Measurements from ENCODE around the gene SCNN1A.

DNA sequence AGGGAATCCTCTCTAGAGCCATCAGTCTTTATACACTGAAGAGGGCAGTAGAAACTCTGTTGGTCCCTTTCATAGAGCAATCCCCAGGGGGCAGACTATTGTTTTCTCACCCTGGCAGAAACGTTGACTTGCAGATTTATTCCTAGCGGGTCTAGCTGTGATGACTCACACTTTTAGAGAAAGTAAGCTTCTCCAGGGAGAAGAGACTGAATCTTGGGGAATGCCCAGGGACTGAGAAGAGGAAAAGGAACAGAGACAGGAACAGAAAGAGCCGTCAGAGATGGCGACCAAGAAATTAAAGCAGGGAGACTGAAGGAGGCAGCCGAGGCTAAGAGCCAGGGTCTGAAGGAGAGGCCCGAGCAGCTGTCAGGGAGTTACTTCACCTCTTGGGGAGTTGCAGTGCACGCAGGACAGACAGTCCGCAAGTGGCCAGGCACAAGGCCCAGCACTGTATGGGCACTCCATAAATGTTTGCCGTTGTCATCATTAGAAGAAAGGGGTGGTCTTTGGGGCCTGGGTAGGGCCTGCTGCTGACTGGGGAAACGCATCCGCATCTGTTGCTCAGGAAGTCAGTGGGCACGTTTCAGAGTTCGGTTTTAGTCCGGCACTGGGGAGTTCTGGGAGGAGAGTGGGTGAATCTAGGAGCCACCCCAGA is 51.9 kb downstream of the SCNN1A start:
- peak in 1 of 4 donors; percentile 19 for TF ChIP-seq POLR2A (IDR thresholded peaks at IDR 0.05)
- TF ChIP-seq, protein P1, sequence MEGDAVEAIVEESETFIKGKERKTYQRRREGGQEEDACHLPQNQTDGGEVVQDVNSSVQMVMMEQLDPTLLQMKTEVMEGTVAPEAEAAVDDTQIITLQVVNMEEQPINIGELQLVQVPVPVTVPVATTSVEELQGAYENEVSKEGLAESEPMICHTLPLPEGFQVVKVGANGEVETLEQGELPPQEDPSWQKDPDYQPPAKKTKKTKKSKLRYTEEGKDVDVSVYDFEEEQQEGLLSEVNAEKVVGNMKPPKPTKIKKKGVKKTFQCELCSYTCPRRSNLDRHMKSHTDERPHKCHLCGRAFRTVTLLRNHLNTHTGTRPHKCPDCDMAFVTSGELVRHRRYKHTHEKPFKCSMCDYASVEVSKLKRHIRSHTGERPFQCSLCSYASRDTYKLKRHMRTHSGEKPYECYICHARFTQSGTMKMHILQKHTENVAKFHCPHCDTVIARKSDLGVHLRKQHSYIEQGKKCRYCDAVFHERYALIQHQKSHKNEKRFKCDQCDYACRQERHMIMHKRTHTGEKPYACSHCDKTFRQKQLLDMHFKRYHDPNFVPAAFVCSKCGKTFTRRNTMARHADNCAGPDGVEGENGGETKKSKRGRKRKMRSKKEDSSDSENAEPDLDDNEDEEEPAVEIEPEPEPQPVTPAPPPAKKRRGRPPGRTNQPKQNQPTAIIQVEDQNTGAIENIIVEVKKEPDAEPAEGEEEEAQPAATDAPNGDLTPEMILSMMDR (IDR thresholded peaks at IDR 0.05), result peak; percentile 24 to 71 (median 50)
- peak; percentile 24 to 41 for TF ChIP-seq POLR2AphosphoS5 (IDR thresholded peaks at IDR 0.05)
- peak in 1 of 4 donors; percentile 42 for TF ChIP-seq EP300 (IDR thresholded peaks at IDR 0.05)

All from upper lobe of left lung (tissue), 4 donors.